Measurements from ENCODE around the gene PEAK1.

DNA sequence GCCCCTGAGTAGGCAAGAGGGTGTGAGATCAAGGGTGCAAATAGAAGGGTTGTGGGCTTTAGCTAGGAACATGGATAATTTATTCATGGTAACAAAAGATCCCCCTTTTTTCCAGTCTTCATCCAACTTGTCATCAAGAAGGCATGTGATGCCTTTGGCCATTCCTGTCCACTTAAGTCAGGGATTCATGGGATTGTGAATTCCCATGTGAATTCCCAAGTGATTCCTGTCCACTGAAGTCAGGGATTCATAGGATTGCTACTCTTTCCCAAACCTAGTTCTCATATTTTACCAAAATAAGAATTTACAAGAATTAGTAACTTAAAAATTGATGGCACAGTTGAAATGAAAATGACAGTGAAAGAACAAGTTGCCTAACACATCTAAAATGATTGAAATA, 41.6 kb upstream of the PEAK1 start:
- TF ChIP-seq CSDC2 (CRISPR knock-in tag; IDR thresholded peaks at IDR 0.05) (no peak), ARNTL (CRISPR knock-in tag; IDR thresholded peaks at IDR 0.05; ENCODE audit: borderline replicate concordance, low read depth) (no peak), ZFP3 (CRISPR knock-in tag; IDR thresholded peaks at IDR 0.05) (no peak), BACH2 (CRISPR knock-in tag; IDR thresholded peaks at IDR 0.05; ENCODE audit: borderline replicate concordance) (no peak)

Measured in SK-N-SH treated with all-trans-retinoic acid at 6 μM for 48 hours (cell line).